SU-DHL-6 (cell line): ENCODE measurements around the gene LRRC72.

ENCODE experiments used
- H2AFZ ChIP-seq: fragments of 200-600 bp; sonication (generic); 2 replicates; pipeline ENCODE4 v1.6.1; 2014; ENCODE audit warnings: low read depth, mild to moderate bottlenecking, moderate library complexity, mixed read lengths, antibody characterized with exemption, low read length; ENCODE audit not compliant: severe bottlenecking
- H3F3A ChIP-seq: fragments of 200-600 bp; shearing (Covaris generic); 2 replicates; pipeline ENCODE4 v1.6.0; 2016; ENCODE audit warnings: antibody characterized with exemption, mild to moderate bottlenecking; ENCODE audit not compliant: insufficient read depth
- H3K27ac ChIP-seq: fragments of 200-600 bp; sonication (generic); 2 replicates; pipeline ENCODE4 v1.5.1; 2016; ENCODE audit warnings: low read depth, mild to moderate bottlenecking, low read length, moderate library complexity, mixed read lengths
- H3K27me3 ChIP-seq: fragments of 200-600 bp; sonication (generic), shearing (Covaris generic); 2 replicates; pipeline ENCODE4 v1.6.0; 2014; ENCODE audit warnings: mild to moderate bottlenecking, low read length
- H3K36me3 ChIP-seq: fragments of 200-600 bp; sonication (generic); 2 replicates; pipeline ENCODE4 v1.6.1; 2014; ENCODE audit warnings: mild to moderate bottlenecking, low read length, mixed read lengths
- H3K4me2 ChIP-seq: fragments of 300-600, 200-600 bp; shearing (Covaris generic), sonication (generic); 2 replicates; pipeline ENCODE4 v1.6.0; 2014; ENCODE audit warnings: low read length, low read depth, mild to moderate bottlenecking; ENCODE audit not compliant: poor library complexity, severe bottlenecking
- H3K4me3 ChIP-seq: fragments of 200-600 bp; sonication (generic); 2 replicates; pipeline ENCODE4 v1.5.1; 2014; ENCODE audit warnings: antibody characterized with exemption, low read length, mild to moderate bottlenecking, mixed read lengths; ENCODE audit not compliant: insufficient read depth, poor library complexity, severe bottlenecking
- H3K79me2 ChIP-seq: fragments of 200-600 bp; sonication (generic); 2 replicates; pipeline ENCODE4 v1.6.1; 2014; ENCODE audit warnings: mild to moderate bottlenecking, low read length, moderate library complexity; ENCODE audit not compliant: insufficient read depth
- H3K9ac ChIP-seq: fragments of 200-600 bp; sonication (generic); 2 replicates; pipeline ENCODE4 v1.7.0; 2014; ENCODE audit warnings: mild to moderate bottlenecking, low read length
- H3K9me2 ChIP-seq: fragments of 200-600 bp; sonication (generic); replicated peaks from 2 replicates; pipeline ENCODE4 v1.6.1; 2014; ENCODE audit warnings: low read length; ENCODE audit not compliant: insufficient read depth
- H3K9me3 ChIP-seq: fragments of 200-600 bp; sonication (generic); 2 replicates; pipeline ENCODE4 v1.6.1; 2014; ENCODE audit warnings: low read length, mixed read lengths; ENCODE audit not compliant: insufficient read depth
- H4K20me1 ChIP-seq: fragments of 200-600 bp; sonication (generic); 2 replicates; pipeline ENCODE4 v1.6.1; 2014; ENCODE audit warnings: low read depth, mild to moderate bottlenecking, antibody characterized with exemption, low read length, moderate library complexity, mixed read lengths
- EZH2phosphoT487 ChIP-seq: fragments of 200-600 bp; sonication (generic), shearing (Covaris generic); conservative IDR thresholded peaks from 2 replicates; pipeline ENCODE4 v1.6.1; 2018; ENCODE audit warnings: mild to moderate bottlenecking, antibody characterized with exemption, low read length, moderate library complexity, mixed read lengths
- TF ChIP-seq, protein P1 (sequence below): fragments of 200-600 bp; sonication (generic); IDR thresholded peaks from one replicate; pipeline ENCODE4 v1.5.1; 2017; ENCODE audit warnings: antibody characterized with exemption, mild to moderate bottlenecking, low read length, moderate library complexity; ENCODE audit not compliant: insufficient read depth, poor library complexity, severe bottlenecking

The LRRC72 gene

DNA sequence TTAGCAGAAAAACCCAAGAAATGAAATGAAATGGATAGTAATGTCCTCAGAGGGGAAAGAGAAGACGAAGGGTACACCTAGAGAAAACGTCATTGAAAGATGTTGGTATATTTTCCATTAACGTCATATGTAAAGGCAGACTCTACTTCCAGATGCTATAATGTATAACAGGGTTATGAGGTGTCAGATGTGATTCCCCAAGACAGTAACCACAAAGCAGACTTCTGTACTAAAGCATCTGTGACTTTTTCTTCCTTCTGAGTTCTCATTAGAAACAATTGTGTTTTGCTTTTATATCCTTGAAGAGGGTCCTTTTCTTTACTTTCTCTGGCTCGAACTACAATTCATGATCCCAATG is 37.4 kb downstream of the LRRC72 start:
- Histone ChIP-seq H3K36me3 (no peaks in the 10 kb centered on the region), H3K79me2 (no peaks in the 10 kb centered on the region), H3K27me3 (no peaks in the 10 kb centered on the region), H3K9ac (no peak overlapping the region), H4K20me1 (no peaks in the 10 kb centered on the region), H3K4me3 (no peak overlapping the region), H2AFZ (no peak overlapping the region), H3K9me3 (no peaks in the 10 kb centered on the region), H3K4me2 (no peak overlapping the region), H3K9me2 (no peaks in the 10 kb centered on the region), H3F3A (no peaks in the 10 kb centered on the region), H3K27ac (no peak overlapping the region)
- TF ChIP-seq, protein P1, sequence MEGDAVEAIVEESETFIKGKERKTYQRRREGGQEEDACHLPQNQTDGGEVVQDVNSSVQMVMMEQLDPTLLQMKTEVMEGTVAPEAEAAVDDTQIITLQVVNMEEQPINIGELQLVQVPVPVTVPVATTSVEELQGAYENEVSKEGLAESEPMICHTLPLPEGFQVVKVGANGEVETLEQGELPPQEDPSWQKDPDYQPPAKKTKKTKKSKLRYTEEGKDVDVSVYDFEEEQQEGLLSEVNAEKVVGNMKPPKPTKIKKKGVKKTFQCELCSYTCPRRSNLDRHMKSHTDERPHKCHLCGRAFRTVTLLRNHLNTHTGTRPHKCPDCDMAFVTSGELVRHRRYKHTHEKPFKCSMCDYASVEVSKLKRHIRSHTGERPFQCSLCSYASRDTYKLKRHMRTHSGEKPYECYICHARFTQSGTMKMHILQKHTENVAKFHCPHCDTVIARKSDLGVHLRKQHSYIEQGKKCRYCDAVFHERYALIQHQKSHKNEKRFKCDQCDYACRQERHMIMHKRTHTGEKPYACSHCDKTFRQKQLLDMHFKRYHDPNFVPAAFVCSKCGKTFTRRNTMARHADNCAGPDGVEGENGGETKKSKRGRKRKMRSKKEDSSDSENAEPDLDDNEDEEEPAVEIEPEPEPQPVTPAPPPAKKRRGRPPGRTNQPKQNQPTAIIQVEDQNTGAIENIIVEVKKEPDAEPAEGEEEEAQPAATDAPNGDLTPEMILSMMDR = no peak
- no peak for TF ChIP-seq EZH2phosphoT487

DNA sequence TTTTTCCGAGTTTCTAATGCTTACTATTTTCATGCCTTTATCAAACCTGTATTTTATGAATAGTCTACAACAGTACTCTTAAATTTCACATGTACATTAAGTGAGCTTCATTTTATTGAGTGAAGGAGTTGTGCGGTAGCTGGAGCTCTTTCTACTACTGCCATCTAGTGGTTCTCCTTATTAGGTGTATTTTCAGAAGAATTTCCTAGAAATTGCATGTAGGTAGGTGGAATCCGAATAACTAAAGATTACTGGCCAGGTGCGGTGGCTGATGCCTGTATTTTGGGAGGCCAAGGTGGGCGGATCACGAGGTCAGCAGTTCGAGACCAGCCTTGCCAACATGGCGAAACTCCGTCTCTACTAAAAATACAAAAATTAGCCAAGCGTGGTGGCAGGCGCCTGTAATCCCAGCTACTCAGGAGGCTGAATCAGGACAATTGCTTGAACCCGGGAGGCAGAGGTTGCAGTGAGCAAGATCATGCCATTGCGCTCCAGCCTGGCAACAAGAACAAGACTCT is 38.3 kb downstream of the LRRC72 start:
- no peak overlapping the region for H3K9ac ChIP-seq
- no peak overlapping the region for H2AFZ ChIP-seq
- H3K4me2 ChIP-seq = no peak overlapping the region
- no peak overlapping the region for H3K27ac ChIP-seq
- no peaks in the 10 kb centered on the region for H4K20me1 ChIP-seq
- H3F3A ChIP-seq = no peaks in the 10 kb centered on the region
- no peak overlapping the region for H3K4me3 ChIP-seq
- no peaks in the 10 kb centered on the region for H3K9me2 ChIP-seq
- H3K79me2 ChIP-seq = no peaks in the 10 kb centered on the region
- no peaks in the 10 kb centered on the region for H3K27me3 ChIP-seq
- no peaks in the 10 kb centered on the region for H3K36me3 ChIP-seq
- TF ChIP-seq EZH2phosphoT487 = no peak
- TF ChIP-seq, protein P1 = peak; percentile 74
- H3K9me3 ChIP-seq = no peaks in the 10 kb centered on the region

DNA sequence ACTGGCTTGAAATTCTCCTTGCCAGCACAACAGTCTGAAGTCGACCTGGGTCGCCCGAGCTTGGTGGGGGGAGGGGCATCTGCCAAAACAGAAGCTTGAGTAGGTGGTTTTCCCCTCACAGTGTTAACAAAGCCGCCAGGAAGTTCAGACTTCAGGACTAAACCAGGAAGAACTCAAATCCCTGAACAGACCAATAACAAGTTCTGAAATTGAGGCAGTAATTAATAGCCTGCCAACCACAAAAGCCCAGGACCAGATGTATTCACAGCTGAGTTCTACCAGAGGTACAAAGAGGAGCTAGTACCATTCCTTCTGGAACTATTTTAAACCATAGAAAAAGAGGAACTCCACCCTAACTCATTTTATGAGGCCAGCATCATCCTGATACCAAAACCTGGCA is 45.3 kb downstream of the LRRC72 start:
- Histone ChIP-seq H3F3A (no peaks in the 10 kb centered on the region), H3K36me3 (no peaks in the 10 kb centered on the region), H3K9me3 (no peaks in the 10 kb centered on the region), H3K27me3 (no peaks in the 10 kb centered on the region), H3K79me2 (no peaks in the 10 kb centered on the region), H3K27ac (no peak overlapping the region), H4K20me1 (no peaks in the 10 kb centered on the region), H3K9me2 (no peaks in the 10 kb centered on the region), H3K4me3 (no peak overlapping the region), H3K9ac (no peak overlapping the region), H3K4me2 (no peak overlapping the region), H2AFZ (no peak overlapping the region)
- TF ChIP-seq, protein P1 = no peak
- TF ChIP-seq EZH2phosphoT487 = no peak
